ENCODE results near the gene KLK8.
"Not testable (repeated sequence)": the region's sequence is repeated elsewhere in the genome, so short reads cannot be mapped to it uniquely, and the experiment has no call there.

Gene KLK8

GRCh38 chr19:51010066-51010795, 8.8 kb upstream of the KLK8 start:
- TF ChIP-seq POLR2A (IDR thresholded peaks at IDR 0.05; ENCODE audit: low read depth, low read length), result no peak
- DNase-seq (ENCODE audit: insufficient read length, low spot score), result no peak
- FAIRE-seq, result no peak

DNA sequence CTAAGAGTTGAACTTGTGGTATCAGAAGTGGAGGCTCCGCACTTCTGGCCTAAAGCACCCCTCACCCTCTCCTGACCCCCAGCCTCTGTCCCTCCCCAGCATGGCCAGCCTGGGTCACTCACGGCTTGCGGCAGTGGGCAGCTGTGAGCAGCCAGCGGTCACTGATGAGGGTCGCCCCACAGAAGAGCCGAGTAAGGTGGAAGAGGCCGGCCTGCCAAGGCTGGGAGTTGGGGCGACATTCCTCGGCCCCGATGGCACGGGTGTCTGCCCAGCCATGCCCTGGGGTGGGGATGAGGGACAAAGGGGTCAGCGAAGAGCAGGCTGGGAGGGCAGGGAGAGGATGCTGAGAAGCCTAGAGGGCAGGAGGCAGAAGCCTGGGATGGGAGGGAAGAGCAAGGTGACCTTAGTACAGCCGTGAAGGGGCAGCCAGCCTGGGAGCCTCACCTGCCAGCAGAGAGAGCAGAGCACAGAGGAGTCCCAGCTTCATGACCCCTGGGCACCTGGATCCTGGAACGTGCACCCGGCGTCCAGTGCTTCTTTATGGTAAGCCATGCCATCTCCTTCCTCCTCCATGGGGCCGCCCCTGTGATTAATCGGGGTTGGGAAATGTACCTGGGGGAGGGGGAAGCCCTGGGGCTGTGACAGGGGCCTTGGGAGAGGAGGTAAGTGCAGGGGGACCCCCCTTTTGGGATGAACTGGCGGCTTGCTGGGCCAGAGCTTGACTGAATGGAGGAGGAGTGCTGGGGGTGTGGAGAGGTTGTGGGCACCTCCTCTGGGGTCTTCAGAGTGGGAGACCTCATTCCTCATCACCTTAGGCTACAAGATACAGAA, 7.9 kb upstream of the KLK8 start:
- TF ChIP-seq POLR2A (IDR thresholded peaks at IDR 0.05; ENCODE audit: low read depth, low read length), result no peak
- no peak for DNase-seq (ENCODE audit: insufficient read length, low spot score)
- no peak for FAIRE-seq

GRCh38 chr19:51007488-51007887, 6.1 kb upstream of the KLK8 start:
- DNase-seq (ENCODE audit: insufficient read length, low spot score) (no peak), FAIRE-seq (no peak)
- TF ChIP-seq POLR2A (IDR thresholded peaks at IDR 0.05; ENCODE audit: low read depth, low read length), result no peak

GRCh38 chr19:51006406-51006805, 5.0 kb upstream of the KLK8 start:
- TF ChIP-seq POLR2A (IDR thresholded peaks at IDR 0.05; ENCODE audit: low read depth, low read length), result no peak
- FAIRE-seq, result no peak

GRCh38 chr19:51005248-51005647, 3.8 kb upstream of the KLK8 start:
- FAIRE-seq (no peak), DNase-seq (ENCODE audit: insufficient read length, low spot score) (no peak)
- TF ChIP-seq POLR2A (IDR thresholded peaks at IDR 0.05; ENCODE audit: low read depth, low read length), result no peak

More at GRCh38 chr19:51006406-51006805, 5.0 kb upstream of the KLK8 start:
- no peak for DNase-seq (ENCODE audit: insufficient read length, low spot score)

DNA sequence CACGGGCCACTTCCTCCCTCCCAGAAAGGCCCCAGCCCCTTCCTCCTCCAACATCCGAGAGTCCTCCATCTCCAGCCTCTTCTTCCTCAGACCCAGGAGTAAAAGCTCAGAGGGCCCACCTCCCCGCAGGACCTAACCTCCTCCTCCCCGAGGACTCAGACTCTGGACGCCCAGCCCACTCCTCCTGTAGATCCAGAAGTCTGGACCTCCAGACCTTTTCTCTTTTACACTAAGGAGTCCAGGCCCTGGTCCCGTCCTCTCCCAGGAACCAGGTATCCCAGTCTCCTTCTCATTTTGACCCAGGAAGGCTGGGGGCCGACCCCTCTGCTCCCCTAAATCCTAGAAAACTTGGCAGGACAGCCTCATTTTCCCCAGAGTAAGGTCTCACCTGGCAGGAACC, 1.9 kb upstream of the KLK8 start:
- no peak for TF ChIP-seq POLR2A (IDR thresholded peaks at IDR 0.05; ENCODE audit: low read depth, low read length)
- no peak for FAIRE-seq
- DNase-seq (ENCODE audit: insufficient read length, low spot score), result no peak

- no peak for DNase-seq (ENCODE audit: insufficient read length, low spot score)
- no peak for TF ChIP-seq POLR2A (IDR thresholded peaks at IDR 0.05; ENCODE audit: low read depth, low read length)
Observed at GRCh38 chr19:51002542-51003311, 1.3 kb upstream of the KLK8 start.

GRCh38 chr19:51002089-51002532, 707 bp upstream of the KLK8 start:
- DNase-seq (ENCODE audit: insufficient read length, low spot score), result no peak
- no peak for FAIRE-seq
- TF ChIP-seq POLR2A (IDR thresholded peaks at IDR 0.05; ENCODE audit: low read depth, low read length), result no peak

More at GRCh38 chr19:51002542-51003311, 1.3 kb upstream of the KLK8 start:
- no peak for FAIRE-seq

DNA sequence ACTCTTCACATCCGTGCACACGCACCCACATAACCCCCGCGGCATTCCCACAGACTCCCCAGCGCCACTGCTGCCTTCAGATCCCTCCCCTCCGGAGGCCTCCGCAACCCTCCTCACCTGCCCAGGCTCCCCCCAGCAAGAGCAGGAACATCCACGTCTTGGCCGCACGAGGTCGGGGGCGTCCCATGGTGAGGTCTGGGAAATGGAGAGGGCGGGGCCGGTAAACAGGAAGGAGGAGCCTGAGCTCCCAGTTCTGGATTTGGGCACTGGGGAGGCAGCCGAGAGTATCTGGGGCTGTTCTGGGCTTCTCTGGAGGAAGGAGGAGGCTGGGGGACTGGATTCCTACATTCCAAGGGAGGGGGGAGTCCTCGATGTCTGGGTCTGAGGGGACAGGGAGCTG, 423 bp downstream of the KLK8 start:
- FAIRE-seq (no peak), DNase-seq (ENCODE audit: insufficient read length, low spot score) (no peak)
- TF ChIP-seq POLR2A (IDR thresholded peaks at IDR 0.05; ENCODE audit: low read depth, low read length), result no peak

- TF ChIP-seq POLR2A (IDR thresholded peaks at IDR 0.05; ENCODE audit: low read depth, low read length), result no peak
- DNase-seq (ENCODE audit: insufficient read length, low spot score), result no peak
- no peak for FAIRE-seq
Observed at GRCh38 chr19:51000426-51000825, 978 bp downstream of the KLK8 start.

GRCh38 chr19:50998686-50999085, 2.7 kb downstream of the KLK8 start:
- no peak for DNase-seq (ENCODE audit: insufficient read length, low spot score)
- no peak for FAIRE-seq
- no peak for TF ChIP-seq POLR2A (IDR thresholded peaks at IDR 0.05; ENCODE audit: low read depth, low read length)

GRCh38 chr19:50998061-50998460, 3.3 kb downstream of the KLK8 start:
- no peak for FAIRE-seq
- TF ChIP-seq POLR2A (IDR thresholded peaks at IDR 0.05; ENCODE audit: low read depth, low read length), result no peak

DNA sequence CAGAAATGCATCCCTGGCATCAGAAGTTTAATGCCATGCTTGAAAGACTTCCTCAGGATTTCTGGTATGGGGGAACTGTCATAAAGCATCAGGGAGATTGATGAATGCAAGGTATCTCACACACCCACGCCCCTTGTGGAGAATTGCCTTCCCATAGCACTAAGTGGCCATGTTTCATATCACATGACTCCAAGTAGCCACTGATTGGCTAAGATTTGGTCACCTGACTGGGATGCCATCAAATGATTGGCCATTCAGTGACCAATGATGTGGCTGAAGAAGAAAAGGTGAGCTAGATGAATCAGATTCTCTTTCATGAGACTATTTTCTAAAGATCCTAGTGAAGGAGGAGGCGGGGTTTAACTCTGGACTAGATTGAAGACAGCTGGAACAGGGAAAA, 7.3 kb downstream of the KLK8 start:
- no peak for DNase-seq (ENCODE audit: insufficient read length, low spot score)
- TF ChIP-seq POLR2A (IDR thresholded peaks at IDR 0.05; ENCODE audit: low read depth, low read length), result no peak
- no peak for FAIRE-seq

More at GRCh38 chr19:50998061-50998460, 3.3 kb downstream of the KLK8 start:
- no peak for DNase-seq (ENCODE audit: insufficient read length, low spot score)

GRCh38 chr19:50992666-50993035, 8.8 kb downstream of the KLK8 start:
- no peak for TF ChIP-seq POLR2A (IDR thresholded peaks at IDR 0.05; ENCODE audit: low read depth, low read length)
- DNase-seq (ENCODE audit: insufficient read length, low spot score), result no peak
- no peak for FAIRE-seq

DNA sequence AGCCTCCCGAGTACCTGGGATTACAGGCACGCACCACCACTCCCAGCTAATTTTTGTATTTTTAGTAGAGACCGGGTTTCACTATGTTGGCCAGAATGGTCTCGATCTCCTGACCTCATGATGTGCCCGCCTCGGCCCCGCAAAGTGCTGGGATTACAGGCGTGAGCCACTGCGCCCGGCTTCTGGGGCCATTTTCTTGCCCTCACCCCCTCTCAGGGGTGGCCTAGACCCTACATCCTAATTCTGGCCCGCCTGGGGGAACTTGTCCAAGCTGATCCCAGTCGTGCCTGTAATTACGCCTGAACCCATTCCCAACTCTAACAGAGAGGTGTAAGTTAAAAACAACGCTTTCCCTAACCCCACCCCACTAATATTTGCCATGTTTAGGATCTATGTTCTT, 17.0 kb downstream of the KLK8 start:
- not testable (repeated sequence) for DNase-seq (ENCODE audit: insufficient read length, low spot score); FAIRE-seq
